GM21423 (cell line): ENCODE results near the gene CTDSPL2.
"Not testable (repeated sequence)": the region's sequence is repeated elsewhere in the genome, so short reads cannot be mapped to it uniquely, and the experiment has no call there.

Source experiments
- ATAC-seq: cut with Tn5 transposase; IDR thresholded peaks from one replicate; pipeline ENCODE4 v1.9.1; 2021; ENCODE audit warnings: mild to moderate bottlenecking, moderate library complexity; ENCODE audit not compliant: unreplicated experiment

CTDSPL2 gene

GRCh38 chr15:44482090-44482489 lies 54.7 kb downstream of the CTDSPL2 start:
- ATAC-seq: no peak

- ATAC-seq: no peak
These were observed 58.5 kb downstream of the CTDSPL2 start for GRCh38 chr15:44485880-44486279.

DNA sequence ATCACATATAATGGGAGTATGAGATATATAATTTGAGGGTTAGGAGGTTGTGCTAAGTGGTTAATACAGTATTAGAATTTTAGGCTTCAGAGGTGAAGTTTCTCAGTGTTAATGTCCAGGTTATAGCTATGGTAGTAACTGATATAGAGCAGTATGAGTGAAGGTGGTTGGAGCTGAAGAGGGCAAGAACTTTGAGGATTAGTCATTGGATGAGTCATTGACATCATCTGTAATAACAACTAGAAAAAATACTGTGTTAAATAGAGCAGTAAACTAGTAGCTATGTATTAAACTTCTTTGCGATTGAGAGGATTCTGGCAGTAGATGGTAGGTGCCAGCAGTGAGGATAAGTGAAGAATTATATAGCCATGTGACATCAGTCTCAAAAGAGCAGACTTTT lies 62.0 kb downstream of the CTDSPL2 start:
- no peak for ATAC-seq

GRCh38 chr15:44490622-44491021 lies 63.2 kb downstream of the CTDSPL2 start:
- ATAC-seq: no peak

DNA sequence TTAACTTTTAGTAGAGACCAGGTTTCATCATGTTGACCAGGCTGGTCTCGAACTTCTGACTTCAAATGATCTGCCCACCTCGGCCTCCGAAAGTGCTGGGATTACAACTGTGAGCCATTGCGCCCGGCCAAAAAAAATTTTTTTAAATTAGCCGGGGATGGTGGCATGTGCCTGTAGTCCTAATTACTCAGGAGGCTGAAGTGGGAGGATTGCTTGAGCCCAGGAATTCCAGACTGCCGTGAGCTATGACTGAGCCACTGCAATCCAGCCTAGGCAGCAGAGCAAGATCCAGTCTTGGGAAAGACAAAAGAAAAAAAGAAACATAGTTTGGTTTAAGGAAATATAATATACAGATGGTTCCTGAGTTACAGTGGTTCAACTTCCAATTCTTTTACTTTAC lies 64.6 kb downstream of the CTDSPL2 start:
- ATAC-seq: no peak

- ATAC-seq: no peak
These were observed 65.2 kb downstream of the CTDSPL2 start for GRCh38 chr15:44492672-44493071.

GRCh38 chr15:44495562-44495961 lies 68.1 kb downstream of the CTDSPL2 start:
- ATAC-seq: no peak

DNA sequence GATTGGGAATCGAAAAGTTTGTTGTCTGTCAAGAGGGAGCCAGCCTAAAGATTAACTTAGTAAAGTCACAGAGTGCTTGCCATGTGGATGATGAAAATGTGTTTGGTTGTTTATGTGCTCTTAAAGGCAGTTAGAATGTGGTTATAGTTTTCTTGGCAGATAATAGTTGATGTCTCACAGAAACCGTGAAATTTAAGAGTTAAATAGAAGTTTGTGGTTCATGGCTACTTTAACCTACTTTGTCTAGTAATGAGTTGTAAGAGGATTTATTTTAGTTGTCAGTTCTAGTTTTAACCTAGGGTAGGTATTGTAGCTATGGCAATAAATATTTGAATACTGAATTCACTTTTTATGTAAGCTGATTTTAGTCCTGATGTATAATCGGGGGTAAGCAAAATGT lies 73.1 kb downstream of the CTDSPL2 start:
- ATAC-seq: no peak

DNA sequence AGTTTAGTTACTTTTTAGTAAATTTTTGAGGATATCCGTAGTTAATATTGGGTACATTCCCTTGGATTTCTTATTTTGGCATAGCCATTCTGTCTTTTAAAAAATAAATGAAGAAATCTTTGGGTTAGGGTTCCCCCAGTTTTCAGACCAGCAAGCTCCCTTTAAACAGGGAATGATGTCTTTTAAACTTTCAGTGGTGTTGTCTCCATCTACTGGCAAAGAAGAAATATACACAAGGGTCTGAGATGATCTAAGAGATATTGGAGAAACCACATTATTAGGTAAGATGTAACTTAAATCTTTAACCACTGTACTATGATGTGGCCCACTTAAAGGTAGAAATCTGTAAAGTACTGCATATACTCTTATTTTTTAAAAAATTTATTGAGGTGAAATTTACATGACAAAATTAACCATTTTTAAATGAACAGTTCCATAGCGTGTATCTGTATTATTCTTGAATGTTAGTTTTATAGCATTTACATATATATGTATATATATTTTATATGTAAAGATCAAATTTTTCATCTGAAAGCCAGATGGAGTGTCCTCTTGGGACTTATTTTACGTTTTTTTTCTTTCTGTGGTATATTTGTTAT lies 74.4 kb downstream of the CTDSPL2 start:
- no peak for ATAC-seq

- ATAC-seq: no peak
These were observed 89.0 kb downstream of the CTDSPL2 start for GRCh38 chr15:44516436-44516835.

GRCh38 chr15:44519537-44519936 lies 92.1 kb downstream of the CTDSPL2 start:
- no peak for ATAC-seq

- no peak for ATAC-seq
These were observed 97.6 kb downstream of the CTDSPL2 start for GRCh38 chr15:44525018-44525417.

DNA sequence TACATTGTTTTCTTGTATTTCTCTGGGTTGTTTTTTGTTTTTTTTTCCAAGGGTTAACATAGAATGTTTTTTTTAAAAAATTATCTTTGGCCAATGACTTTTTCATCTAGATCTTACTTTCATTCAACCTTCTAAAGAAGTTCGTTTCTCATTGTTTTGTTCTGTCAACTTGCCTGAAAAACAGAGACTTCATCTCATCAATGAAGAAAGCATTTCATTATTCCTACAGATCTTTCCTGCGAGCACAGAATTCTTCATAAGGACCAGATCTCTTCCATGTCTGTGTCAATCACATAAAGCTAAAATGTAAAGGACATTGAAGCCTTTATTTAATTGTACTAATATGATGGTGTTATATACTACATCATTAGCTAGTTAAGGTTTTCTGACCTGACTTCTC lies 99.8 kb downstream of the CTDSPL2 start:
- no peak for ATAC-seq

DNA sequence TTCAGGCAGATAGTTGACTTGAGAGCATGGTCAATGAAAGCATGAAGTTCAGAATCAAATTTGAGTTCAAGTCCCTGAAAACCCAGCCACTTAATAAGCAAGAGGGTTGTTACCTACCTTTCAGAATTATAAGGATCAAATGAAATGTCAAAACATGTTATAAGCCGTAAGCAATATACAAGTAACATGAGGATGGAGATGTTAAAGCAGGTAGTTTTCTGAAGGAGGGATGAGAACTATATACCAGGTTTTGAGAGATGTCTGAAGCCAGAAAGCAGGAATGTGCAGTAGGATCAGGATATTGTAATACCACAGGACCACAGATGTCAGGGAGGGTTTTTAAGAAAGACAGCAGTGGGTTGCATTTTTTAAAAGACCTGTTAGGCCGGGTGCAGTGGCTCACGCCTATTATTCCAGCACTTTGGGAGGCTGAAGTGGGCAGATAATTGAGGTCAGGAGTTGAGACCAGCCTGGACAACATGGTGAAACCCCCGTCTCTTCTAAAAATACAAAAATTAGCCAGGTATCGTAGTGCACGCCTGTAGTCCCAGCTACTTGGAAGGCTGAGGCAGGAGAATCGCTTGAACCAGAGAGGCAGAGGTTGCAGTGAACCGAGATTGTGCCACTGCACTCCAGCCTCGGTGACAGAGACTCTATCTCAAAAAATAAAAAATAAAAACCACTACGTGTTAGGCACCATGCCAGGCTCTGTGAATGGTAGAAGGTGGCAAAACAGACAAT lies 102.6 kb downstream of the CTDSPL2 start:
- no peak for ATAC-seq

DNA sequence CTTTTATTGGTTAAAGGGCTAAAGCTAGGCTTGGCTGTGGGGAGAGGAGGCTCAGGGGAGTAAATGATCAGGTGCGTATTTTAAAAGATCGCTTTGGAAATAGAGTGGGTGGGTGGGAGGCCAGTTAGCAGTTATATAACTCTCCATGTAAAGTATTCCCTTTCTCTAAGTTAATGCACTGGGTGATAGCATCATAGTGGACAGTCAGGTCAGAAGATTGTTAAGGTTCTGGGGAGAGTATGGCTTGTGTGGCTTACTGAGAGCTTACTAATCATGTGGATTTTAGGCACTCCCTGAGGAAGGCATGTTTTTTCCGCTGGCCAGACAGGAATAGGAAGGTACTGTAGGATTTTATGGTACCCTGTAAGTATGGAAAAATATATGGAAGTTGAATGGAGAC lies 103.2 kb downstream of the CTDSPL2 start:
- no peak for ATAC-seq

- ATAC-seq: not testable (repeated sequence)
These were observed 104.8 kb downstream of the CTDSPL2 start for GRCh38 chr15:44532275-44532674.

GRCh38 chr15:44532689-44533088 lies 105.3 kb downstream of the CTDSPL2 start:
- no peak for ATAC-seq

DNA sequence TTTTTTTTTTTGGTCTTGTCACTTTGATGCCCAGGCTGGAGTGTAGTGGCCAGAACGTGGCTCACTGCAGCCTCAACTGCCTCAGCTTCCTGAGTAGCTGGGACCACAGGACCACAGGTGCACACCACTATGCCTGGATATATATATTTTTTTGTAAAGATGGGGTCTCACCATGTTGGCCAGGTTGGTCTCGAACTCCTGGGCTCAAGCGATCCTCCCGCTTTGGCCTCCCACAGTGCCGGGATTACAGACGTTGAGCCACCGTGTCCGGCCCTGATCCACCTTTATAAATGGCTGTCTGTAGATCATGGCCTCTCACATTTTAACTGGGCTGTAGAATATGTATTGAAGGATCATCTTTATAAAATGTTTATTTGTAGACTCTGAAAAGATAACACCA lies 107.7 kb downstream of the CTDSPL2 start:
- no peak for ATAC-seq

GRCh38 chr15:44535523-44536301 lies 108.3 kb downstream of the CTDSPL2 start:
- no peak for ATAC-seq

DNA sequence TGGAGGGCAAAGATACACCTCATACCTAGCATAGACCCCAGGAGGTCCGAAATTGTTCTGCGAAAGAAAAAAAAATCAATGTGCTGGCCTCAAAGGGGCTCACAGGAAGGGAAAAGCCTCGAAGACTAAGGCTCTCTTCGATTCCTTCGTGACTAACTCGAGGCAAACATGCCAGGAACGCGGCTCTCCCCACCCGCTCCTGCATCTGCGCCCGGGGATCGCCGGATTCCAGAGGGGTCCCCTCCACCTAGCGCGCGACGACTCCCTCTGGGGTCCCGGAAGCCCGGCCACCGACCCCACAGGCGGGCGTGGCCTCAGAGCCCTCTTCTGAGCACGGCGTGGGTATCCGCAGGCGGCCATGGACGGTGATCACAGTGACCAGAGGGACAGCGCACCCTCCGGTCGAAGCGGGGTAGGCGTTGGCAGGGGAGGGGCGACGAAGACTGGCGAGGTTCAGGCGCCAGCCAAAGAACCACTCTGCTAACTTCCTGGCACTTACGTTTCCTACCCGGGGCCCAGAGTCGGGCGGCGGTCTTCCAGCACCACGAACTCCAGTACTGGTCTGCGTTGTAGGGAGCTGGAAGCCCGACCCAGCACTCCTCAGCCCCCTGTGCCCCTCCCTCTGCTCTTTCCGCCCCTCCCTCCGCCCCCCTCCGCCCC lies 109.0 kb downstream of the CTDSPL2 start:
- peak; percentile 67 for ATAC-seq

GRCh38 chr15:44536962-44537734 lies 109.7 kb downstream of the CTDSPL2 start, which contains the start of gene EIF3J:
EIF3J (plus strand) TSS chr15:44537147; CDS start chr15:44537195, 48 bp downstream.
- peak; percentile 79 for ATAC-seq
